GM12875 (cell line): ENCODE data around the gene HOGA1.

Experiments
- H3K4me3 ChIP-seq: one replicate; pipeline ENCODE4 v1.5.1; 2011; ENCODE audit warnings: low read depth, low read length, control low read depth
- TF ChIP-seq, protein P1 (sequence below): IDR thresholded peaks from 2 replicates; pipeline ENCODE4 v1.5.1; 2011; ENCODE audit warnings: low read depth, mild to moderate bottlenecking, control low read depth, inconsistent platforms, low read length, moderate library complexity, borderline replicate concordance; ENCODE audit not compliant: insufficient read depth

Gene HOGA1

DNA sequence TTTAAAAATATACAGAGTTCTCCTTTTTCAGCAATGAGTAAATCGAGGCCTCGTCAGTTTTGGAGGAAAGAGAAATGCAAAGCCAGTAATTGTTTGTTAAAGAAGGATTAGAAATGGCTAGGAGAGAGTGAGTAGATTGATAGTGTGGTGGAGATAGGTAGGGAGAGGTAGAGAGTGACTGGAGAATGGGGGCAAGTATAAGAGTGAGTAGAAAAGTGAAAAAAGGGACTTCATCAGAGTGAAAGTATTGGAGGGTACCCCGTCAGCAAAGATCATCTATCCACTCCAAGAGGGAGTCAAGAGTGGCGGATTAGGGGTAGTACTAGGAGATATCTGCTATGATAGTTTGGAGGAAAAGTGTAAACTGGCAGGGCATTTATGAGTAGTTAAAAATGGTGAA lies 20.9 kb upstream of the HOGA1 start:
- TF ChIP-seq, protein P1, sequence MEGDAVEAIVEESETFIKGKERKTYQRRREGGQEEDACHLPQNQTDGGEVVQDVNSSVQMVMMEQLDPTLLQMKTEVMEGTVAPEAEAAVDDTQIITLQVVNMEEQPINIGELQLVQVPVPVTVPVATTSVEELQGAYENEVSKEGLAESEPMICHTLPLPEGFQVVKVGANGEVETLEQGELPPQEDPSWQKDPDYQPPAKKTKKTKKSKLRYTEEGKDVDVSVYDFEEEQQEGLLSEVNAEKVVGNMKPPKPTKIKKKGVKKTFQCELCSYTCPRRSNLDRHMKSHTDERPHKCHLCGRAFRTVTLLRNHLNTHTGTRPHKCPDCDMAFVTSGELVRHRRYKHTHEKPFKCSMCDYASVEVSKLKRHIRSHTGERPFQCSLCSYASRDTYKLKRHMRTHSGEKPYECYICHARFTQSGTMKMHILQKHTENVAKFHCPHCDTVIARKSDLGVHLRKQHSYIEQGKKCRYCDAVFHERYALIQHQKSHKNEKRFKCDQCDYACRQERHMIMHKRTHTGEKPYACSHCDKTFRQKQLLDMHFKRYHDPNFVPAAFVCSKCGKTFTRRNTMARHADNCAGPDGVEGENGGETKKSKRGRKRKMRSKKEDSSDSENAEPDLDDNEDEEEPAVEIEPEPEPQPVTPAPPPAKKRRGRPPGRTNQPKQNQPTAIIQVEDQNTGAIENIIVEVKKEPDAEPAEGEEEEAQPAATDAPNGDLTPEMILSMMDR, result no peak
- H3K4me3 ChIP-seq, result no peak overlapping the region

DNA sequence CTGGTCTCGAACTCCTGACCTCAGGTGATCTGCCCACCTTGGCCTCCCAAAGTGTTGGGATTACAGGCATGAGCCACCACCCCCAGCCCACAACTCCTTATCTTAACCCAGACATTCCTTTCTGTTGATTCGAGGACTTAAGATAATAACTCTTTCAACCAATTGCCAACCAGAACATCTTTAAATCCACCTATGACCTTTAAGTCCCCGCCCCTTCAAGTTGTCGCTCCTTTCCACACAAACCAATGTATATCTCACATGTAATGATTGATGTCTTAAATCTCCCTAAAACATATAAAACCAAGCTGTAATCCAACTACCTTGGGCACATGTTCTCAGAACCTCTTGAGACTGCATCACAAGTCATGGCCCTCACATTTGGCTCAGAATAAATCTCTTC lies 19.4 kb upstream of the HOGA1 start:
- TF ChIP-seq, protein P1, result no peak
- H3K4me3 ChIP-seq, result no peak overlapping the region

DNA sequence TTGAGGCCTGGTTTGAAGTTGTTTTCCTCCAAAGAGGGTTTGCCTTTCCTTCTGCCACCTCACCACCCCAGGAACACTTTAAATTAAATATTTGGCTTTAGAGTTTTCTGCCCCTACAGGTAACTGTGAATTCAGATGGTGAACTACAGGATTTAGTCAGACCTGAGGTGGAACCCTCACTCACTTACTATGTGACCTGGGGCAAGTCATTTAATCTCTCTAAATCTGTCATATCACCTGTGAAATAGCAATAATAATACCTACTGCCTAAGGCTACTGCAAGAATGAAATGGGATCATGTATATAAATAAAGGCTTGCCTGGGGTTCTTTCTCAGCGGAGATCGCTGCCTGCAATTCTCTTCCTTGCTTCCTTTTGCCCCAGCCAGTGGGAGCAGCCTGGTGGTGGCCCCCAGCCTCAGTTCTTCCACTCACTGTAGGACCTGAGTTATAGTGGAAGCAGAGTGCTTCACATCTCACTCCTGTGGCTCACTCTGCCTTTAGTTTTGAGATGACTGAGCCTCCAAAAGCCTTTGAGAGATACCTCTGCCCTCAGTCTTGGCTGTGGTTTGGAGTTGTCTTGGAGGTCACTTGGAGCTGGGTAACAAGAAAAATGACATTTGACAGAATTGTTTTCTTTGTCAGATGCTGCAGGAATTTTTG lies 17.7 kb upstream of the HOGA1 start:
- TF ChIP-seq, protein P1, result no peak
- no peak overlapping the region for H3K4me3 ChIP-seq

GRCh38 chr10:97567891-97568290 lies 16.3 kb upstream of the HOGA1 start:
- TF ChIP-seq, protein P1, result no peak
- H3K4me3 ChIP-seq, result no peak overlapping the region

GRCh38 chr10:97570146-97570788 lies 13.9 kb upstream of the HOGA1 start:
- H3K4me3 ChIP-seq, result no peak overlapping the region
- TF ChIP-seq, protein P1, result no peak

DNA sequence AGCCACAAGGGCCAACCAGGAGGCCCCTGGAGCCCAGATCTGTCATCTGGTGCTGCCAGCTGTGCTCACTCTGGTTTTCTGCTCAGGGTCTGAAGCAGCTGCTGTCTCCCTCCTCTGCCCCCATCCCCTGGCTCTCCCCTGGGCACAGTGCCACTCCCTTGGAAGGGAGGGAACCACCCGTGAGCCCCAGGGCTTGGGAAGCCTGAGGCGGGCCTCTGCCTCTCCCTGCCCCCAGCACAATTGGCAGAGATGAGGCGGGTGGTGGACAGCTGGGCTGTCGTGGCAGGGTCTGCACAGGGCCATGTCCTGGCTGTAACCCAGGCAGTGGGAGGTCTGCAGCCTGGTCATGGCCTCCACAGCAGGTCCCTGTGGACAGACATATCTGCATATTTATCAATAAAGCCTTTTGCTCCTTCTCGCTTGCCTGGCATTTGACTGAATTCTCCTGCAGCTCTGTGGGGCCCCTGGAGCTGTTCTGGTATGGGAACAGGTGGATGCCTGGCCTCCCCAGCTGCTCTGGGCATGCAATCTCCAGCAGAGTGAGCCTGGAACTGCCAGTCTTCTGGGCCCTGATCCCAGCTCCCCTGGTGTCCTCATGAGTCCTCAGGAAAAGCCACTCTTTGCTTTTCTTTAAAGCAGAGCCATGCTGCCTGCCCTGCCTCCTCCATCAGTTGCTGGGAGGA lies 13.3 kb upstream of the HOGA1 start:
- no peak overlapping the region for H3K4me3 ChIP-seq
- TF ChIP-seq, protein P1, result no peak
